ENCODE measurements around the gene LDAH. TPM values are rescaled to one million over a fixed set of nuclear protein-coding genes. Genes with fewer than 3 reads are reported as not detected.

LDAH gene
- 13.5 and 14.8 TPM in 2 replicates for total RNA-seq

GRCh38 chr2:20822535-20823490 lies at the start of gene LDAH:
LDAH (minus strand) TSS chr2:20823101; CDS start chr2:20801463, 21,638 bp downstream.

GRCh38 chr2:20666304-20667150 lies 156.4 kb downstream of the LDAH start, which contains the start of gene GDF7:
GDF7 (plus strand) TSS chr2:20667144; CDS start chr2:20667240, 96 bp downstream.

GRCh38 chr2:20650877-20651730 lies 171.8 kb downstream of the LDAH start, which contains the start of gene HS1BP3:
HS1BP3 (minus strand) TSS chr2:20651098; CDS start chr2:20651063, 35 bp downstream.

Other genes starting within 250 kb of the LDAH start
- 24.5 and 27.5 TPM in 2 replicates for gene HS1BP3, start 172.0 kb downstream of the LDAH start, total RNA-seq
- gene GDF7, start 156.0 kb downstream of the LDAH start, total RNA-seq, result 0.09 and 0.14 TPM in 2 replicates
- under 0.01 TPM in 2 replicates for gene APOB, start 221.0 kb upstream of the LDAH start, total RNA-seq